Measurements from ENCODE around the gene TMEM203.

- TF ChIP-seq CTCF (conservative IDR thresholded peaks at IDR 0.05): no peak
- no peak for TF ChIP-seq ZFX (IDR thresholded peaks at IDR 0.05)
Measured at GRCh38 chr9:137212520-137212919, 7.1 kb upstream of the TMEM203 start.
